K562 (cell line): Measurements from ENCODE around the gene NACC1. TPM values are rescaled to one million over a fixed set of nuclear protein-coding genes. Genes with fewer than 3 reads are reported as not detected.
A peak's percentile ranks its signal among the peaks of the same experiment; 100 is the strongest.

ENCODE experiments used
- BCL6 ChIP-seq: fragments of 250-450 bp; sonication (Bioruptor Pico); IDR thresholded peaks from 2 replicates; pipeline ENCODE4 v1.4.0; 2020
- CHD1 ChIP-seq: fragments of 200-600 bp; sonication (generic); IDR thresholded peaks from one replicate; pipeline ENCODE4 v1.6.1; 2012; ENCODE audit warnings: mild to moderate bottlenecking, moderate library complexity, low read length, inconsistent platforms
- NR2C1 ChIP-seq, 2 experiments: fragments of 450-650 bp; IDR thresholded peaks; 2 replicates each; pipeline ENCODE4 v1.6.1; 2017; ENCODE audit warnings: mild to moderate bottlenecking in 2 of 2, antibody characterized with exemption in 1 of 2, inconsistent platforms in 1 of 2, missing compliant biosample characterization in 1 of 2, missing genetic modification characterization in 1 of 2
- NRF1 ChIP-seq, 2 experiments: fragments of 450-650 bp; IDR thresholded peaks in 1 of 2; conservative IDR thresholded peaks in 1 of 2; 2 replicates each; pipeline ENCODE4 v1.6.1; 2014; ENCODE audit warnings: mild to moderate bottlenecking in 2 of 2
- PHF20 ChIP-seq: fragments of 450-650 bp; IDR thresholded peaks from 2 replicates; pipeline ENCODE4 v1.6.1; 2018; ENCODE audit not compliant: partially characterized antibody
- POLR2G ChIP-seq: fragments of 200-400 bp; formaldehyde crosslinking; IDR thresholded peaks from 2 replicates; pipeline ENCODE4 v1.6.1; 2017; ENCODE audit warnings: low read depth, mild to moderate bottlenecking, antibody characterized with exemption, low read length, moderate library complexity
- SMC3 ChIP-seq: conservative IDR thresholded peaks from 2 replicates; pipeline ENCODE4 v1.6.1; 2011; ENCODE audit warnings: low read depth, low read length, improper control_type of control experiment; ENCODE audit not compliant: insufficient read depth
- TAF1 ChIP-seq: IDR thresholded peaks from 2 replicates; pipeline ENCODE4 v1.6.1; 2011; ENCODE audit warnings: mild to moderate bottlenecking, low read length, moderate library complexity; ENCODE audit not compliant: insufficient read depth, control insufficient read depth, severe bottlenecking; ENCODE audit errors: extremely low read depth
- ZKSCAN3 ChIP-seq: fragments of 250-450 bp; sonication (Bioruptor Pico); IDR thresholded peaks from 2 replicates; pipeline ENCODE4 v1.4.0; 2020
- ZNF212 ChIP-seq: fragments of 450-650 bp; formaldehyde crosslinking; IDR thresholded peaks from 2 replicates; pipeline ENCODE4 v1.4.0; 2020; ENCODE audit warnings: mild to moderate bottlenecking
- ZNF445 ChIP-seq: fragments of 250-450 bp; sonication (Bioruptor Pico); IDR thresholded peaks from 2 replicates; pipeline ENCODE4 v1.4.0; 2020; ENCODE audit warnings: low read depth, mild to moderate bottlenecking, moderate library complexity
- ZNF830 ChIP-seq: fragments of 250-450 bp; sonication (Bioruptor Pico); IDR thresholded peaks from 2 replicates; pipeline ENCODE4 v1.5.0; 2021; ENCODE audit warnings: mild to moderate bottlenecking
- polyA plus RNA-seq, 8 experiments: library from polyadenylated mRNA; depleted of rRNA in 4 of 8; stranded (reverse) in 5 of 8; unstranded in 3 of 8; fragments of >200 nt; fragmentation: Nextera tagmentation in 2 of 8; fragmentation: Illumina TruSeq in 1 of 8; extraction: Ambion mirVana in 2 of 8; extraction: Trizol in 1 of 8; gene quantifications; 2 replicates each; pipeline versions ENCODE4 v1.2.1 to v1.2.3, GENCODE V29; 2011 to 2014; ENCODE audit warnings: inconsistent platforms in 1 of 8, missing spikeins in 1 of 8
- total RNA-seq, 7 experiments: library from RNA; depleted of rRNA in 6 of 7; stranded (reverse); fragments of >200 nt in 6 of 7; fragmentation: Illumina TruSeq in 2 of 7; extraction: Trizol in 2 of 7; gene quantifications; 2 replicates each; pipeline versions ENCODE4 v1.2.1 to v1.2.3, GENCODE V29; 2011 to 2021; ENCODE audit warnings: low replicate concordance in 1 of 7
- TF ChIP-seq, protein P1 (sequence below): fragments of 450-650 bp; formaldehyde crosslinking; IDR thresholded peaks from 2 replicates; pipeline ENCODE4 v1.4.0; 2020; ENCODE audit warnings: mild to moderate bottlenecking, mixed read lengths
- TF ChIP-seq, protein P2 (sequence below): sonication (generic); formaldehyde crosslinking; IDR thresholded peaks from 2 replicates; pipeline ENCODE4 v1.5.0; 2020; ENCODE audit warnings: missing genetic modification reagents
- TF ChIP-seq, protein P3 (sequence below): fragments of 450-650 bp; formaldehyde crosslinking; IDR thresholded peaks from 2 replicates; pipeline ENCODE4 v1.4.0; 2022; ENCODE audit warnings: missing genetic modification characterization
- TF ChIP-seq, protein P4 (sequence below): sonication (generic); formaldehyde crosslinking; IDR thresholded peaks from 2 replicates; pipeline ENCODE4 v1.8.1; 2023; ENCODE audit warnings: missing genetic modification reagents, mild to moderate bottlenecking, borderline replicate concordance
- TF ChIP-seq, protein P5 (sequence below): sonication (generic); formaldehyde crosslinking; IDR thresholded peaks from 2 replicates; pipeline ENCODE4 v1.8.0; 2022; ENCODE audit warnings: mild to moderate bottlenecking, low read depth, missing genetic modification reagents

NACC1 gene
- total and polyA plus RNA-seq, 9 of the 15 experiments (the other 6 are each of a cell fraction or from before 2014, with no cell fraction given) = 0.04 to 96.6 (median 25.8) TPM

DNA sequence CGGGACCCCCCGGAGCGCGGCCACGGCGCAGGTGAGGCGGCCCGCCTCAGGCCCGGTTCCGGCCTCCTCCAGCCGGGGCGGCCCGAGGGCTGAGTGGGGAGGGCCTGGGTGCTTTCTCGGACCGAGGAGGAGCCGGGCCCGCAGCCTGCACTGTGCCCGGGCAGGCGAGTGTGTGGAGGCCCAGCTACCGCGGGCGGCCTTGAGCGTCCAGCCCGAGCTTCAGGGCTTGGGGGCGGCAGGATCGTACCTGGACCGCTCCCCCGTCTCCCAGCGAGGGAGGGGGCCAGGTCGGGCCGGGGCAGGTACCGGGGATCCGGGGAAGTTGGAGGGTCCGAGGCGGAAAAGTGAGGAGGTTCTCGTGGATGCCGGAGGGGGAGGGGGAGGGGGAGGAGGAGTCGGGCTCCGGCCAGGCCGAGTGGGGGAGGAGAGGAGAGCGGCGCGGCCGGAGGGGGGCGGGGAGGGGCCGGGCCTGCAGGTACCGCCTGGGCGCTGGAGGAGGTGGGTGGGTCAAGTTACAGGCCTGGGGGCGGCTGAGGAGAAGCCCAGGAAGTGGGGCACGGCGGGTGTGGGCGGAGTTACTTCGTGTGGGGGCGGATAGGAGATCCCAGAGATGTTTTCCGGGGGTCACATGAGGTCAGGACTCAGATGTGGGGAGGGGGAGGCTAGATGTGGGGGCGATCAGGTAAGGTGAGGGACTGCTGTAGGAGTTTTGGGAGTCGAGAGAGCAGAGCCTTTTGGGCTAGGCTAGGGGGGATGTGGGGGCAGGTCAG is 545 bp downstream of the NACC1 start (continued):
- TF ChIP-seq, protein P1, sequence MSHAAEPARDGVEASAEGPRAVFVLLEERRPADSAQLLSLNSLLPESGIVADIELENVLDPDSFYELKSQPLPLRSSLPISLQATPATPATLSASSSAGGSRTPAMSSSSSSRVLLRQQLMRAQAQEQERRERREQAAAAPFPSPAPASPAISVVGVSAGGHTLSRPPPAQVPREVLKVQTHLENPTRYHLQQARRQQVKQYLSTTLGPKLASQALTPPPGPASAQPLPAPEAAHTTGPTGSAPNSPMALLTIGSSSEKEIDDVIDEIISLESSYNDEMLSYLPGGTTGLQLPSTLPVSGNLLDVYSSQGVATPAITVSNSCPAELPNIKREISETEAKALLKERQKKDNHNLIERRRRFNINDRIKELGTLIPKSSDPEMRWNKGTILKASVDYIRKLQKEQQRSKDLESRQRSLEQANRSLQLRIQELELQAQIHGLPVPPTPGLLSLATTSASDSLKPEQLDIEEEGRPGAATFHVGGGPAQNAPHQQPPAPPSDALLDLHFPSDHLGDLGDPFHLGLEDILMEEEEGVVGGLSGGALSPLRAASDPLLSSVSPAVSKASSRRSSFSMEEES (CRISPR knock-in tag) = no peak
- no peak for TF ChIP-seq BCL6 (CRISPR knock-in tag)
- TF ChIP-seq, protein P2, sequence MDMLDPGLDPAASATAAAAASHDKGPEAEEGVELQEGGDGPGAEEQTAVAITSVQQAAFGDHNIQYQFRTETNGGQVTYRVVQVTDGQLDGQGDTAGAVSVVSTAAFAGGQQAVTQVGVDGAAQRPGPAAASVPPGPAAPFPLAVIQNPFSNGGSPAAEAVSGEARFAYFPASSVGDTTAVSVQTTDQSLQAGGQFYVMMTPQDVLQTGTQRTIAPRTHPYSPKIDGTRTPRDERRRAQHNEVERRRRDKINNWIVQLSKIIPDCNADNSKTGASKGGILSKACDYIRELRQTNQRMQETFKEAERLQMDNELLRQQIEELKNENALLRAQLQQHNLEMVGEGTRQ = no peak
- TF ChIP-seq, protein P3, sequence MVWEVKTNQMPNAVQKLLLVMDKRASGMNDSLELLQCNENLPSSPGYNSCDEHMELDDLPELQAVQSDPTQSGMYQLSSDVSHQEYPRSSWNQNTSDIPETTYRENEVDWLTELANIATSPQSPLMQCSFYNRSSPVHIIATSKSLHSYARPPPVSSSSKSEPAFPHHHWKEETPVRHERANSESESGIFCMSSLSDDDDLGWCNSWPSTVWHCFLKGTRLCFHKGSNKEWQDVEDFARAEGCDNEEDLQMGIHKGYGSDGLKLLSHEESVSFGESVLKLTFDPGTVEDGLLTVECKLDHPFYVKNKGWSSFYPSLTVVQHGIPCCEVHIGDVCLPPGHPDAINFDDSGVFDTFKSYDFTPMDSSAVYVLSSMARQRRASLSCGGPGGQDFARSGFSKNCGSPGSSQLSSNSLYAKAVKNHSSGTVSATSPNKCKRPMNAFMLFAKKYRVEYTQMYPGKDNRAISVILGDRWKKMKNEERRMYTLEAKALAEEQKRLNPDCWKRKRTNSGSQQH = peak; percentile 32; the same call in 1 of the 2 replicates
- no peak for TF ChIP-seq ZKSCAN3 (CRISPR knock-in tag)
- no peak for TF ChIP-seq SMC3
- no peak for TF ChIP-seq NR2C1 (IDR thresholded peaks at IDR 0.05)
- TF ChIP-seq NR2C1 (tag; IDR thresholded peaks at IDR 0.05) = no peak
- no peak for TF ChIP-seq NRF1 (conservative IDR thresholded peaks at IDR 0.05 in 1 of 2, IDR thresholded peaks at IDR 0.05 in 1 of 2)
- TF ChIP-seq TAF1 = peak; percentile 51
- no peak for TF ChIP-seq ZNF212 (CRISPR knock-in tag)
- peak; percentile 67 for TF ChIP-seq POLR2G
- TF ChIP-seq, protein P4, sequence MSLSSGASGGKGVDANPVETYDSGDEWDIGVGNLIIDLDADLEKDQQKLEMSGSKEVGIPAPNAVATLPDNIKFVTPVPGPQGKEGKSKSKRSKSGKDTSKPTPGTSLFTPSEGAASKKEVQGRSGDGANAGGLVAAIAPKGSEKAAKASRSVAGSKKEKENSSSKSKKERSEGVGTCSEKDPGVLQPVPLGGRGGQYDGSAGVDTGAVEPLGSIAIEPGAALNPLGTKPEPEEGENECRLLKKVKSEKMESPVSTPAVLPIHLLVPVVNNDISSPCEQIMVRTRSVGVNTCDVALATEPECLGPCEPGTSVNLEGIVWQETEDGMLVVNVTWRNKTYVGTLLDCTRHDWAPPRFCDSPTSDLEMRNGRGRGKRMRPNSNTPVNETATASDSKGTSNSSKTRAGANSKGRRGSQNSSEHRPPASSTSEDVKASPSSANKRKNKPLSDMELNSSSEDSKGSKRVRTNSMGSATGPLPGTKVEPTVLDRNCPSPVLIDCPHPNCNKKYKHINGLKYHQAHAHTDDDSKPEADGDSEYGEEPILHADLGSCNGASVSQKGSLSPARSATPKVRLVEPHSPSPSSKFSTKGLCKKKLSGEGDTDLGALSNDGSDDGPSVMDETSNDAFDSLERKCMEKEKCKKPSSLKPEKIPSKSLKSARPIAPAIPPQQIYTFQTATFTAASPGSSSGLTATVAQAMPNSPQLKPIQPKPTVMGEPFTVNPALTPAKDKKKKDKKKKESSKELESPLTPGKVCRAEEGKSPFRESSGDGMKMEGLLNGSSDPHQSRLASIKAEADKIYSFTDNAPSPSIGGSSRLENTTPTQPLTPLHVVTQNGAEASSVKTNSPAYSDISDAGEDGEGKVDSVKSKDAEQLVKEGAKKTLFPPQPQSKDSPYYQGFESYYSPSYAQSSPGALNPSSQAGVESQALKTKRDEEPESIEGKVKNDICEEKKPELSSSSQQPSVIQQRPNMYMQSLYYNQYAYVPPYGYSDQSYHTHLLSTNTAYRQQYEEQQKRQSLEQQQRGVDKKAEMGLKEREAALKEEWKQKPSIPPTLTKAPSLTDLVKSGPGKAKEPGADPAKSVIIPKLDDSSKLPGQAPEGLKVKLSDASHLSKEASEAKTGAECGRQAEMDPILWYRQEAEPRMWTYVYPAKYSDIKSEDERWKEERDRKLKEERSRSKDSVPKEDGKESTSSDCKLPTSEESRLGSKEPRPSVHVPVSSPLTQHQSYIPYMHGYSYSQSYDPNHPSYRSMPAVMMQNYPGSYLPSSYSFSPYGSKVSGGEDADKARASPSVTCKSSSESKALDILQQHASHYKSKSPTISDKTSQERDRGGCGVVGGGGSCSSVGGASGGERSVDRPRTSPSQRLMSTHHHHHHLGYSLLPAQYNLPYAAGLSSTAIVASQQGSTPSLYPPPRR (CRISPR knock-in tag) = no peak
- no peak for TF ChIP-seq ZNF830 (CRISPR knock-in tag)
- peak; percentile 27 for TF ChIP-seq PHF20
- no peak for TF ChIP-seq CHD1
- no peak for TF ChIP-seq ZNF445 (CRISPR knock-in tag)
- TF ChIP-seq, protein P5, sequence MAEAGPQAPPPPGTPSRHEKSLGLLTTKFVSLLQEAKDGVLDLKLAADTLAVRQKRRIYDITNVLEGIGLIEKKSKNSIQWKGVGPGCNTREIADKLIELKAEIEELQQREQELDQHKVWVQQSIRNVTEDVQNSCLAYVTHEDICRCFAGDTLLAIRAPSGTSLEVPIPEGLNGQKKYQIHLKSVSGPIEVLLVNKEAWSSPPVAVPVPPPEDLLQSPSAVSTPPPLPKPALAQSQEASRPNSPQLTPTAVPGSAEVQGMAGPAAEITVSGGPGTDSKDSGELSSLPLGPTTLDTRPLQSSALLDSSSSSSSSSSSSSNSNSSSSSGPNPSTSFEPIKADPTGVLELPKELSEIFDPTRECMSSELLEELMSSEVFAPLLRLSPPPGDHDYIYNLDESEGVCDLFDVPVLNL (CRISPR knock-in tag) = no peak
